Heart left ventricle (tissue), 13 donors: Measurements from ENCODE around the gene CLCF1.

Experiments used
- POLR2A ChIP-seq, 2 donors: fragments of 450-650 bp; IDR thresholded peaks; one replicate each; pipeline ENCODE4 v1.6.1; 2017; ENCODE audit warnings: antibody characterized with exemption in 2 of 2, mild to moderate bottlenecking in 2 of 2, moderate library complexity in 2 of 2
- TF ChIP-seq, protein P1 (sequence below), 12 donors: fragments of 200-600 bp; sonication (generic) in 4 of 12; IDR thresholded peaks; one replicate each; pipeline versions ENCODE4 v1.5.0 to v1.8.0; 2018 to 2022; ENCODE audit warnings: antibody characterized with exemption in 12 of 12, mild to moderate bottlenecking in 5 of 12
- donor health status: ischemic (EF 13 %, LVEDD 7.1; RV severe dilation, severe dysfunction).
- donor health status: DM: no; HTN: yes; CAD: no.
- donor health status: DM: no; HTN: no; CAD: no.
- donor health status: ischemic (EF 25% LVEDD 6.9; RV normal size, moderate dysfunction).
- donor health status: ischemic (EF 25% LVEDD 5.7; RV mildly dilated, moderate dysfunction).
- donor health status: ischemic (EF 35%, LVEDD 5.7; RV mildly dilated, moderate dysfunction).
- donor health status: nonischemic (EF 11% LVEDD 7.7; RV severe dilation, severe dysfunction).
- donor health status: DM: yes; HTN: yes; CAD: no.
- donor health status: PGD.
- donor health status: ischemic (EF 29% LVEDD 5.4; RV normal size, mild dysfunction).
- donor health status: nonischemic (EF 23%, LVEDD 6.1; RV moderate dilation, normal function).

DNA sequence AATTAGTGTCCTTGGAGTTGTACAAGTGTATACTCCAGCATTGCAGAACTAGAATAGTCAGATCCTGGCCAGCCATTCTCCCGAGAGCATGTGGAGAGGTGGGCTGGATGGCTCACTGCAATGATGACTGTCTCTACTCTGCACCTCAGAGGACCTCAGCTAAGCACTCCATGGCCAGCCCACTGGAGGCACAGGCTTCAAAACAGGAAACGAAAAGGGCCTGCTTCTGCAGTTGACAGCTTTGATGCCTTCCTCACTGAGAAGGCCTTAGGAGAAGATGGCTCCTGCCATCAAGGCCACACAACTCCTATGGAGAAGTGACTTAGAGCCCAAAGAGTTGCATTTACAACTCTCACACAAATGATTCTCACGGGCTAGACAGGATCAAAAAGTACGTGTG lies 29.1 kb downstream of the CLCF1 start:
- TF ChIP-seq, protein P1, sequence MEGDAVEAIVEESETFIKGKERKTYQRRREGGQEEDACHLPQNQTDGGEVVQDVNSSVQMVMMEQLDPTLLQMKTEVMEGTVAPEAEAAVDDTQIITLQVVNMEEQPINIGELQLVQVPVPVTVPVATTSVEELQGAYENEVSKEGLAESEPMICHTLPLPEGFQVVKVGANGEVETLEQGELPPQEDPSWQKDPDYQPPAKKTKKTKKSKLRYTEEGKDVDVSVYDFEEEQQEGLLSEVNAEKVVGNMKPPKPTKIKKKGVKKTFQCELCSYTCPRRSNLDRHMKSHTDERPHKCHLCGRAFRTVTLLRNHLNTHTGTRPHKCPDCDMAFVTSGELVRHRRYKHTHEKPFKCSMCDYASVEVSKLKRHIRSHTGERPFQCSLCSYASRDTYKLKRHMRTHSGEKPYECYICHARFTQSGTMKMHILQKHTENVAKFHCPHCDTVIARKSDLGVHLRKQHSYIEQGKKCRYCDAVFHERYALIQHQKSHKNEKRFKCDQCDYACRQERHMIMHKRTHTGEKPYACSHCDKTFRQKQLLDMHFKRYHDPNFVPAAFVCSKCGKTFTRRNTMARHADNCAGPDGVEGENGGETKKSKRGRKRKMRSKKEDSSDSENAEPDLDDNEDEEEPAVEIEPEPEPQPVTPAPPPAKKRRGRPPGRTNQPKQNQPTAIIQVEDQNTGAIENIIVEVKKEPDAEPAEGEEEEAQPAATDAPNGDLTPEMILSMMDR (IDR thresholded peaks at IDR 0.05), result no peak
- TF ChIP-seq POLR2A (IDR thresholded peaks at IDR 0.05), result no peak
